NB4 (cell line): ENCODE data around the gene RFWD3.

ENCODE experiments used
- DNase-seq: peaks from one replicate; pipeline ENCODE4 v3.0.0; 2010; ENCODE audit warnings: low read depth
- H3K4me3 ChIP-seq: one replicate; pipeline ENCODE4 v1.5.1; 2011; ENCODE audit warnings: mild to moderate bottlenecking, low read depth, low read length, moderate library complexity
- CTCF ChIP-seq: IDR thresholded peaks from one replicate; pipeline ENCODE4 v1.5.1; 2012; ENCODE audit warnings: low read depth, low read length
- MAX ChIP-seq: IDR thresholded peaks from 2 replicates; pipeline ENCODE4 v1.6.1; 2011; ENCODE audit warnings: low read depth, low read length
- MYC ChIP-seq: IDR thresholded peaks from 2 replicates; pipeline ENCODE4 v1.6.1; 2011; ENCODE audit warnings: low read depth, low read length
- POLR2A ChIP-seq: IDR thresholded peaks from 2 replicates; pipeline ENCODE4 v1.6.1; 2011; ENCODE audit warnings: mild to moderate bottlenecking; ENCODE audit not compliant: insufficient read length; ENCODE audit errors: extremely low read depth

Gene RFWD3

GRCh38 chr16:74651841-74652240, 14.8 kb downstream of the RFWD3 start:
- H3K4me3 ChIP-seq = no peak overlapping the region
- TF ChIP-seq MYC (no peak), CTCF (no peak), POLR2A (no peak), MAX (no peak)
- DNase-seq = no peak

GRCh38 chr16:74650966-74651567, 15.6 kb downstream of the RFWD3 start:
- no peak overlapping the region for H3K4me3 ChIP-seq
- no peak for TF ChIP-seq POLR2A
- TF ChIP-seq MYC = no peak
- TF ChIP-seq MAX = no peak
- TF ChIP-seq CTCF = peak; percentile 30
- DNase-seq = peak; percentile 39

GRCh38 chr16:74649839-74650504, 16.7 kb downstream of the RFWD3 start:
- DNase-seq = no peak
- no peak overlapping the region for H3K4me3 ChIP-seq
- no peak for TF ChIP-seq POLR2A
- no peak for TF ChIP-seq MYC
- no peak for TF ChIP-seq MAX
- no peak for TF ChIP-seq CTCF

DNA sequence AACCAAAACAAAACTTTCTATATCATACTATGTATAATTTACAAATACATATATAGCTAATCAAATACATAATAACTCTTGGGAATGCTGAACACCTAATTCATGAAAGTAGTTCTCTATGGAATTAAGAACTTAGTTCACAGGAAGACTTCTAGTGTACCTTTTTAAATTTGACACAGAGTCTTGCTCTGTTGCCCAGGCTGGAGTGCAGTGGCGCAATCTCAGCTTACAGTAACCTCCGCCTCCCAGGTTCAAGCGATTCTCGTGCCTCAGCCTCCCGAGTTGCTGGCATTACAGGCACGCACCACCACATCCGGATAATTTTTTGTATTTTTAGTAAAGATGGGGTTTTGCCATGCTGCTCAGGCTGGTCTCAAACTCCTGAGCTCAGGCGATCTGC, 24.7 kb downstream of the RFWD3 start:
- no peak for TF ChIP-seq MAX
- TF ChIP-seq POLR2A = no peak
- no peak for TF ChIP-seq MYC
- no peak for TF ChIP-seq CTCF
- DNase-seq = no peak
- no peak overlapping the region for H3K4me3 ChIP-seq

GRCh38 chr16:74637742-74638453, 28.8 kb downstream of the RFWD3 start:
- no peak for DNase-seq
- H3K4me3 ChIP-seq = no peak overlapping the region
- no peak for TF ChIP-seq POLR2A
- no peak for TF ChIP-seq CTCF
- TF ChIP-seq MAX = no peak
- no peak for TF ChIP-seq MYC
